ENCODE measurements around the gene HOXD3.

Gene HOXD3

DNA sequence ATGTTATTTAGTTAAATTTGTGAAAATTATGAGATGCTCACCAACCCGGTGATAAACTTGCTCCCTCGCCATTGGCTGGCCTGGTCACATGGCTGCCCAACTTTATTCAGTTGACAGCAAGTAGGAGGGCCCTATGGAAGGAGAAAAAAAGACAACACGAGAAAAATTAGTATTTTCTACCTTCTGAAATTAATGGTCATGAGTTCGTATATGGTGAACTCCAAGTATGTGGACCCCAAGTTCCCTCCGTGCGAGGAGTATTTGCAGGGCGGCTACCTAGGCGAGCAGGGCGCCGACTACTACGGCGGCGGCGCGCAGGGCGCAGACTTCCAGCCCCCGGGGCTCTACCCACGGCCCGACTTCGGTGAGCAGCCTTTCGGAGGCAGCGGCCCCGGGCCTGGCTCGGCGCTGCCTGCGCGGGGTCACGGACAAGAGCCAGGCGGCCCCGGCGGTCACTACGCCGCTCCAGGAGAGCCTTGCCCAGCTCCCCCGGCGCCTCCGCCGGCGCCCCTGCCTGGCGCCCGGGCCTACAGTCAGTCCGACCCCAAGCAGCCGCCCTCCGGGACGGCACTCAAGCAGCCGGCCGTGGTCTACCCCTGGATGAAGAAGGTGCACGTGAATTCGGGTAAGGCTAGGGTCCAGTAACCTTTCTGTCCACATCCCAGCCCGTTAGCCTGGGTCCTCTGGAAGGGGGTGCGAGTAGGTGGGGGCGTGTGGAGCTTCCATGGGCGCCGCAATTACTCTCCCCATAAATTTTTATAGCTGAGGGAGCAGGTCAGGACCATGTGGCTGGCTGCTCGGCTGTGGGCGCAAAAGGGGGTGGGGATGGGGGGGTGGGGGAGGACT, 5.4 kb upstream of the HOXD3 start, which contains the start of gene HOXD4:
Gene HOXD4, plus strand, starts transcription at position 109 of the 846 bp plus-strand sequence. Its CDS starts 84 bp downstream, at position 193.
- no peak for DNase-seq

DNA sequence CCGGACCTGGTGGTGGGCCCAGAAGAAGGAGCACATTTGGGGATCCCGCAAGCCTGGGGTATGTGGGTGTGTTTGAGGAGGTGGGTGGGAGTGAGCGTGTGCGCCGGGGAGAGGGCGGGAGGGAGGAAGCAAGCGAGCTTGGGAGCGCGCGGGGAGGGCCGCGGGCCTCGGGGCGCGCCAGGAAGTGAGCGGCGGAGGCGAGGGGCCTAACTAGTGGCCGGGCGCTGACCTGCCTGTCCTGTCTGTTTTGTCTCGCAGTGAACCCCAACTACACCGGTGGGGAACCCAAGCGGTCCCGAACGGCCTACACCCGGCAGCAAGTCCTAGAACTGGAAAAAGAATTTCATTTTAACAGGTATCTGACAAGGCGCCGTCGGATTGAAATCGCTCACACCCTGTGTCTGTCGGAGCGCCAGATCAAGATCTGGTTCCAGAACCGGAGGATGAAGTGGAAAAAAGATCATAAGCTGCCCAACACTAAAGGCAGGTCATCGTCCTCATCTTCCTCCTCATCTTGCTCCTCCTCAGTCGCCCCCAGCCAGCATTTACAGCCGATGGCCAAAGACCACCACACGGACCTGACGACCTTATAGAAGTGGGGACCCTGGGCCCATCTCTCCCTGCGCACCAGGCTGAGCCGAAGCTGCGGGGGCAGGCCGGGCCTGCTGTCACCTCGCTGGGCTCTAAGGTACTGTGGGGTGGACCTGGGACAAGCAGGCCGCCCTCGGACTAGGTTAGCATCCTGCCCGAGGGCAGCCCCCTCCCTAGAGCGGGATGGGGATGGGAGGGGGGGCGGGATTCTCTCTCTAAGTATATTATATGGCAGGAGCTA, 4.5 kb upstream of the HOXD3 start:
- no peak for DNase-seq

DNA sequence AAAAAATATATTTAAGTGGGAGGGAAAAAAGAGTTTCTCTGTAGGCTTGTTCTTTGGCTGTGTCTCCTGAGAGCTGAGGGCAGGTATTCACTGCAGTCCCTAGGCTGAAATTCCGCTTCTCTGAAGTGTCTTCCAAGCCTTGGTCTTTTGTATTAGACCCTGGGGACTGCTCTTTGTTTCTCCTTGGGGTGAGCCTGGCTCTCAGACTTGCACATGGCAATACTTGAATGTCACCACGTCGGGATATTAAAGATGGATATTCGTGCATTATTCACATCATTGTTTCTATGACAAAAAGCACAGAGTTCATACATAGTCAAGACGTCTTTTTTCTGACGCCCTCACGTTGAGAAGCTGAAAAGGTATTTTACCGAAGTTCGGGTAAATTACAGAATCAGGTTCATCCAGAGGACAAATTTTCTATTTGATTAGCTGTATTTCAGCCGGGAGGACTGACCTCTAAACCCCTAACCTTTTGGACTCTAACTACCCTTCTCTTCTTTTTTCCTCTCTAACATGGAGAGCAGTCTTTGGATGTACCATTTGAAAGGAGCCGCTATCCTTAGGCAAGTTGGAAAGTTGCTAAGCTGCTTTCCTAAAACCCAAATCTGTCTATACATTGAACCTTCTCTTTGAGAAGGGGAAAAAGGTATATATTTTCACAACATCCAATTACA, 2.4 kb upstream of the HOXD3 start:
- DNase-seq, result no peak

DNA sequence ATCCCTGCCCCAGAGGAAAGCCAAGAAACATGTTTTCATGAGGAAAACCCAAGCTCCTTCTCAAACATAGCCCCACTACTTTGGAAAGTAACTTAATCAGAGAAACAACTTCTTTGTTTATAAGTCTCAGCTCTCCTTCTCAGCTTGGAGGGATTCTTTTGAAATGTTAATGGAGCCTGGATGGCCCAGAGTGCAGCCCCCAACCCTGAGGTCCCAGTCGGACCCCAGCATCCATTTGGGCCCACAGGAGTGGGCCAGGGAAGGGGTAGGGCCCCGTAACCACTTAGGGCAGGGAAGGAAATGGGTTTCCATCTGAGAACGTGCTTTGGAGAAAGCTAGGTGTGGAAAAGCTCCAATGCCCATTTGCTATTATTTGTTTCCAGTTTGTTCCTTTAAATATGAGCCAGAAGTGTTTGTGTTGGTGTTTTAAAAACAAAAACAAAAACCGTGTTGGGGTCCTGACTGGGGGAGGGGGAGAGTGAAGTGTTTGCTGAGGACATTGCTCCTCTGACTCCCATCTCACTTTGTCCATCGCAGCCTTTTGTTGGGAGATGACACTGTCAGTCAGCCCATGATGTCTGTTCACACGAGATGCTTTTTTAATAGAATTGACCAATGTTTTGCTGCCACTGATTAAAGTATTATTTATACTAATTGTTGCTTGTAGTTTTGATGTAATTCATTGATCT, 1.6 kb upstream of the HOXD3 start:
- no peak for DNase-seq

DNA sequence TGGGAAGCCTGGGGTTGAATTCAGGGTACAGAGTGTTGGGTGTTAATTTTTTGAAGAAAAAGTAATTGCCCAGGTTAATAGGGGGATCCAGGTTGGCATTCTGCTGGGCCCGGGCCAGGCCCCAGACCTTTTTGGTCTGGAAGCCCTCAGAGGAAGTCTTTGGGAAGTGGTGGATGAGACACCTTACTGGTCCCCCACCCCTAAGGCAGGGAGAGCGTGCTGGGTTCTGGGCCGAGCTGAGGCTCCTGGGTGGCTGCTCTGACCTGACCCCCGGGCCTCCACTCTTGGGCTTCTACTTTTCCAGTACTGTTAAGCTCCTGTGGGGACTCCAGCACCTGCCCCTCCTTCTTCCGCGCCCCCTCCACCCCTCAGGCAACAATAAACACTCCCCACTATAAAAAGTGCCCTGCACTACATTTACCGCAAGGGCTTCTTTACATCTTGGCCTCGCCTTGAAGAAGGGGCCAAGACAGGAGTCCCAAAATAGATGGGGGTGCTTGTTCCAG, 753 bp upstream of the HOXD3 start:
- DNase-seq, result no peak

- no peak for DNase-seq
Observed at GRCh38 chr2:176157499-176158185, 535 bp downstream of the HOXD3 start.

- no peak for DNase-seq
Observed at GRCh38 chr2:176158186-176158591, 1.1 kb downstream of the HOXD3 start.

DNA sequence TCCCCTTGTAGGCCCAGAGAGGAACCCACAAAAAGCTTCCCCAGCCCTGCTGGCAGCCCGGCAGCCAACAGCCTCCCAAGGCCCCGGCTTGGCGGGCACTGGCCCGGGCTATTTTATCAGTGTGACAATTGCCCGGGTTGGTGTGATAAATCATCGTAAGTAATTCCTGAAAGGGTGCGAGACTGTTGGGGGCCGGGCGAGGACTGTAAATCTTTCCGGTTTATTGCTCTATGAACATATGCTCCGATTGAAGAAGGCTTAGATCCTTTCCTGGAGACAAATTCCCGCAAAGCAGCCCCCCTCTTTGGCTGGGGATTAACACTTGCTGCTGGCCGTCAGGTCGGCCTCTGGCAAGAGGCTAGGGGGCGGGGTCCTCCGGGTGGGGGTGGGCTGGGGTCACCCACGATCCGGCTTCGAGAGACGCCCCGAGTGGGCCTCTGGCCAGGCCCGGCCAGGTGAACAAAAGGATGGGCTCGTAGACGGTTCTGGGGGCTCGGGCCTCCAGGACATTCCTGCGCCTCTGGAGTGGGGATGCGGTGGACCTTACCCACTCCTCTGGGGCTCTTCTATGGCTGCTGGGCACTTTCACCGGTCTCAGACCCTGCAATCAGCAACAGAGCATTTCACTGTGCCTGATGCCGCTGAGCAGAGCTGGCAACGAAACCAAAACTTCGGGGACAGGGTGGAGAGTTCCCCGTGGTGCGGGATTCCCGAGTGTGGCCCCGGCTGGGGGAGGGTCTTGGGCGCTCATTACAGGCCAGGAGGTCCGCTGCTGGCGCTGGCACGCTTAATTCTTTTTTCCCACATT, 2.0 kb downstream of the HOXD3 start:
- DNase-seq, result no peak

GRCh38 chr2:176159663-176160250, 2.6 kb downstream of the HOXD3 start:
- no peak for DNase-seq

DNA sequence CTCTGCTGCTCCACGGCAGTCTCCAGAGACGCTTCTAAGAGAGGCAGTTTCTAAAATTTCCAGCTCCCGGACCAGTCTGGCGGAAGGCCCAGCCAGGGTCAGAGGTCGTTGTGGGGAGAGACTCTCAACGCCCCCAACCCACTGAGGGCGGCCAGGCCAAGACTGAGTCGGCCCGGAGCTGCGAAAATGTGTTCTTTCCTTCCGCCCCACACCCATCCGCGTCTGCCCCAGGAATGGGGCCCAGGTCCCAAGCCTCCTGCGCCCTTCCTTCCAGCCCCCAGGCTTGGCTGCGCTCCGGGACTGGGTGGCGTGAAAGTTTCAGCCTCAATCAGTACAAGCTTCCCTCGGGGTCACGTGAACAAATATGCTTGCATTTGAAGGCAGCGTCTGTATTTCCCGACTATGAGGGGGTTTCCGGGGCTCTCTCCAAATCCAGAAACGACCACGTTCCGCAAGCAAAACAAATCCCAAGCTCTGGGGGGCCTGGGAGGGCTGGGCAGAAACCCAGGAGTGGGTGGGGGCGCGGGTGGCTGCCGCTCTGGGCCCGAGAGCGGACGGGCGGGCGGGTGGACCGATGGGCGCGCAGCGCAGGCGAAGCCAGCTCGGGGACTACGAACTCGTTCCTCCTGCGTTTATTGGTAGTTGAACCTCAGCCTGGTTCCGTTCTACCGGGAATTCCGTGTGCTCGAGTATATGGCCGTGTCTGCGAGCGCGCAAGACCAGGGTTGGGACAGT, 3.3 kb downstream of the HOXD3 start:
- no peak for DNase-seq

DNA sequence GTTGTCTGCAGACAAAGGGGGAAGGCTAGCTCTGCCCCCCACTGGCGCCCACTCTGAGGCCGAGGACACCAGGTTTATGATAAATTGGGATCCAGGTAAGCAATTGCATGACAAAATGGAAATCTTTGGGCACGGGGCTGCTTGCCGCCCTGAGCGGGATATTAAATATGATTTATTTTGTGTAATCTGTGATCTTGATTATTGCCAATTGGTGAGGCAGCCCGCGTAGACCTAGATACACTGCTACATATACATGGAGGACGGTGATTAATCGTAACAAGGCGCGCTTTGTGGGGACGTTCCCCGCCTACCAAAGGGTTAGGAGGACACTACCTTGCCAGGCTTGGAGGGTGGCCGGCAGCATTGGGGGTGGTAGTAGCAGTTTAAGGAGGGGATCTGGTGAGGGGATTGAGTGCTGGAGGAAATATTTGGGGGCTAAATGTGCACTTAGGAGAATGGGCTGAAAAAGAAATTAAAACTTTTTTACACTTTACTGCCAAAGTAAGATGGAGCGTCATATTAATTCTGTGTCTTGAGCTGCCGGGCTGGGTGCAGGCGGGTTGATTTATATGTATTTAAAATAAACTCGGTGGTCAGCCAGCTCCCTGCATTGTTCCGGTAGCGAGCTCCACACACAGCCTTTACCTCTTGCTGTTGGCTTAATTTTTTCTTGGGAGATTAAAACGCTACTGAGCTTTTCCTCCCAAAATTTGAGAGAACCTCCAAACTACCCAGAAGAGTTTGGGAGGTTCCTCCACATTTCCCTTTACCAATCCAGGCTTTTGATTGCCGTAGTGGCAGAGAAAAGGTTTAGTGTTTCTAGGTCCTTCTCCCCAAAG, 4.1 kb downstream of the HOXD3 start:
- no peak for DNase-seq

DNA sequence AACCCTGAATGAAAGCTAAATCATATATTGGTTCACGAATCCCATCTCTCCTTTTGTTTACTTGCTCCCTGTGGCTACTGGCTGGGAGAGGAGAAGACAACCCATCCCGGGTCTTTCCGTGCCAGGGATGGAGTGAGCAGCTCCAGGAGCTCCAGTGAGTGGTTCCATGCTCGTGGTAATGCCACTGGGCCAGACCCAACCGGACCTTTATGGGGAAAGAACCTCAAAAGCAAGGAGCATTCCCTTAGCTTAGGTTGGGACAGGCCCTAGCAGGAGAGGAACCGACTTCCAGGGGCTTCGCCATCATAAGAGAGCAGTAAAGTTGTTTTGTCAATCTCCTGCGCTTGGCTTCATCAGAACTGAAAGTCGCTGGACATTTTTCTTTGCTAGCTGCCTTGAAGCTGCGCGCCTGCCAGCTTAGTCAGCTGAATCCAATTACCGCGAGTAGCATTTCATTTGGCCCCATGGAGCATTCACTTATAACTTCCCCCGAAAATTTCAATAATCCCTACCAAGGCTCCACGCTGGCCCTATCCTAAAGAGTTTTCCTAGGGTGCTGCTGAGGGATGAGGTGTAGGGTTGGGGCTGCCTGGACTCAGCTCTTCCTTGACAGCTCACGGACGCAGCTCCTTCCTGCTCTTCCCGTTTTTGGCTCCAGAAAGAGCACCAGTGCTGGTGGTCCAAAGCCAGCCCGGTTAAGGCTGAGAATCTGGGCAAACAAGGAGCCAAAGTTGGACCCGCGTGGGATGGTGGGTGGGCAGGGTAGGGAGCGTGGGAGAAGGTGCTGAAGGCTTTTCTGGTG, 4.9 kb downstream of the HOXD3 start:
- DNase-seq, result peak; percentile 54

- no peak for DNase-seq
Observed at GRCh38 chr2:176162911-176163671, 6.0 kb downstream of the HOXD3 start.

DNA sequence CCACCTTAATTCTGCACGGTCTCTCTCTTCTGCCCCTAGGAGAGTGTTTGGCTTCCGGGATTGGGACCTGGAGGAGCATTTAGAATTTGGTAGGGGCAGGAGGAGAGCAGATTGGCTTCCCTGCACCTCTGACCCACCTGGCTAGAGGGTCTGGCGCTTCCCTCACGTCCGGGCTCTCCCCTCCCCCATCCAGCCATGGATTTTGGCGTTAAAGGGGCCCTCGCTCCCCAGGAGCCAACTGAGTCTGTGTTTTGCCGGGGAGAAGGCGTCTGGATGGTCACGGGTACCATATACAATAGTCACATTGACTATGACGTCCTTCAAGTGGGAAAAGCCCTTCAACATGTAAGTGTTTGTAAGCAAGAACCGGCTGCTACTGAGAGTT, 6.6 kb downstream of the HOXD3 start:
- no peak for DNase-seq

- DNase-seq, result no peak
Observed at GRCh38 chr2:176164201-176164600, 7.1 kb downstream of the HOXD3 start.

DNA sequence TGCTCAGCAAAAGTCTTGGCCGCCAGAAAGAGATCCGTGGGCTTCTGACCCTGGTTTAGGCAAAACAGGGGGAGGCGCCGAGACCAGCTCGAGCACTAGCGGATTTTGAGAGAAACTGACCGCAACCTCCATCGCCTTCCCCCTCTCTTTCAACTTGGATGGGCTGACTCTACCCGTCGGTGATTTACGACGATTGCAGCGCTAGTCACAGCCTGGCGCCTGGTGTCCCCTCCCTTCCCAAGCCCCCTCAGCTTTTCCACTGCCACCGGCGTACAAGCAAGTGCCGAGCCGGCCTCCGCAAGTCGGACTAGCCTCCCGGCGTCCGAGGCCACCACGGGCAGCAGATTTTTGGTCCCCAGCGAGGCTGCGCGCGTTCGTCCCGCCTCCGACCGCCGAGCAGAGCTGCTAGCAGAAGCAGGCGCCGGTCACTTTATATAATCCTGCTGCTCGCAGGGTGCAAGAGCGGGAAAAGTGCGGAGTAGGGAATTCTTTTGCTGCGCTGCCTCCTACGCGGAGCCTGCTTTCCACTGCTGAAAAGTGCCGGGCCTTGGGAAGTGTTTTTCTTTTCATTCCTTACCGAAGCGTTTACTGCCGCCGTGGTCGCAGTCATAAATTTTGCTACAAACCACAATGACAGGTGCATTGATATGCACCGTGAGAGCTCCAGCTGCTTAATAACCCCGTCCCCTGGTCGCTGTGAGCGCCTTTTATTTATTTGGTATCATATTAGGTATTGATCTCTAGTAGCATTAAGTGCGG, 7.7 kb downstream of the HOXD3 start:
- no peak for DNase-seq
